Brain microvascular endothelial cell (primary cell): ENCODE results near the gene ABLIM1.

Experiments
- DNase-seq: peaks from one replicate; pipeline ENCODE4 v3.0.0-alpha.2; 2020
- H3K27ac ChIP-seq: fragments of 250-450 bp; sonication (Bioruptor Pico); 2 replicates; pipeline ENCODE4 v1.5.1; 2020; ENCODE audit warnings: mild to moderate bottlenecking, moderate library complexity
- H3K27me3 ChIP-seq: fragments of 250-450 bp; sonication (Bioruptor Pico); replicated peaks from 2 replicates; pipeline ENCODE4 v1.5.1; 2020; ENCODE audit warnings: mild to moderate bottlenecking
- H3K36me3 ChIP-seq: fragments of 250-450 bp; sonication (Bioruptor Pico); replicated peaks from 2 replicates; pipeline ENCODE4 v1.5.1; 2020; ENCODE audit warnings: mild to moderate bottlenecking
- H3K4me3 ChIP-seq: 2 replicates; pipeline ENCODE4 v1.5.1; 2011; ENCODE audit warnings: low read depth, mild to moderate bottlenecking, control low read depth, low read length, moderate library complexity
- in situ Hi-C: cut with HindIII; loops from 2 replicates; pipeline ENCODE4 v1.10.0; 2017; ENCODE audit warnings: low sequenced_read_pairs, low pct_ligation_motif_present
- TF ChIP-seq, protein P1 (sequence below): IDR thresholded peaks from 2 replicates; pipeline ENCODE4 v1.5.1; 2011; ENCODE audit warnings: low read depth, mild to moderate bottlenecking, moderate library complexity, low read length, control low read depth, inconsistent platforms; ENCODE audit errors: missing control alignments

ABLIM1 gene

DNA sequence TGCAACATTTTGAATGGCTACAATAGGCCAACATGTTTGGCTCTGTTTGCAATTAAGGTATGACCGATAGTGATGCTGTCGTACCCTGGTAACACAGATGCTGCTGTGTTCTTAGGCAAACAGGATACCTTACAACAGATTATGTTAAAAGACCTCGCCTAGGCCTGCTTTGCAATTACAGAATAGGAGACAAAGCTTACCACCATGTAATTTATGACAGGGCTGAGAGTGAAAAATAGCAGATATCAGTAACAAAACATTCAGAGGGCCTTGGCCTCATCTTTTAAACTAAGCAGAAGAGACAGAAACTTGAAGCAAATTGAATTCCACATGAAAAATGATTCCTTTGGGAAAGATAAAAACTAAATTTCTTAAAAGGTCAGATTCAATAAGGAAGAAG is 29.4 kb upstream of the ABLIM1 start:
- in situ Hi-C loops: loop anchor here (25.0 kb wide), 2 partner anchors 100 to 375 kb away; no protein-coding TSS in a partner anchor
- Histone ChIP-seq H3K36me3 (no peaks in the 10 kb centered on the region), H3K4me3 (no peak overlapping the region), H3K27me3 (no peaks in the 10 kb centered on the region), H3K27ac (no peak overlapping the region)
- no peak for DNase-seq
- TF ChIP-seq, protein P1, sequence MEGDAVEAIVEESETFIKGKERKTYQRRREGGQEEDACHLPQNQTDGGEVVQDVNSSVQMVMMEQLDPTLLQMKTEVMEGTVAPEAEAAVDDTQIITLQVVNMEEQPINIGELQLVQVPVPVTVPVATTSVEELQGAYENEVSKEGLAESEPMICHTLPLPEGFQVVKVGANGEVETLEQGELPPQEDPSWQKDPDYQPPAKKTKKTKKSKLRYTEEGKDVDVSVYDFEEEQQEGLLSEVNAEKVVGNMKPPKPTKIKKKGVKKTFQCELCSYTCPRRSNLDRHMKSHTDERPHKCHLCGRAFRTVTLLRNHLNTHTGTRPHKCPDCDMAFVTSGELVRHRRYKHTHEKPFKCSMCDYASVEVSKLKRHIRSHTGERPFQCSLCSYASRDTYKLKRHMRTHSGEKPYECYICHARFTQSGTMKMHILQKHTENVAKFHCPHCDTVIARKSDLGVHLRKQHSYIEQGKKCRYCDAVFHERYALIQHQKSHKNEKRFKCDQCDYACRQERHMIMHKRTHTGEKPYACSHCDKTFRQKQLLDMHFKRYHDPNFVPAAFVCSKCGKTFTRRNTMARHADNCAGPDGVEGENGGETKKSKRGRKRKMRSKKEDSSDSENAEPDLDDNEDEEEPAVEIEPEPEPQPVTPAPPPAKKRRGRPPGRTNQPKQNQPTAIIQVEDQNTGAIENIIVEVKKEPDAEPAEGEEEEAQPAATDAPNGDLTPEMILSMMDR: no peak

DNA sequence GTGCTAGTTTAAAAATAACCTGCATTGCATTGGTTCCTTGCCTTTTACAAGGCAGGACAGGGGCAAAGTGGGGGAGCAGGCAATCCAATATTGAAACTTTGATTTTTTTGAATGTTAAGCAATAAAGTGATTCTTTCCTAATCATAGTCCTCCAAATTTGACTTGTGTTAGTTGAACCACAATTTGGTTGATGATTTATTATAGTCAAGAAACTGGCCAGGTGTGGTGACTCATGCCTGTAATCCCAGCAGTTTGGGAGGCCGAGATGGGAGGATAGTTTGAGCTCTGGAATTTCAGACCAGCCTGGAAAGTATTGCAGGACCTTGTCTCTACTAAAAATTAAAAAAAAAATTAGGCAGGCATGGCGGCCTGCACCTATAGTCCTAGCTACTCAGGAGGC is 27.9 kb upstream of the ABLIM1 start:
- no peak for DNase-seq
- no peaks in the 10 kb centered on the region for H3K27me3 ChIP-seq
- no peak overlapping the region for H3K4me3 ChIP-seq
- in situ Hi-C loops: loop anchor here (25.0 kb wide), 2 partner anchors 101 to 374 kb away; no protein-coding TSS in a partner anchor
- H3K27ac ChIP-seq: no peak overlapping the region
- H3K36me3 ChIP-seq: no peaks in the 10 kb centered on the region
- TF ChIP-seq, protein P1: no peak

DNA sequence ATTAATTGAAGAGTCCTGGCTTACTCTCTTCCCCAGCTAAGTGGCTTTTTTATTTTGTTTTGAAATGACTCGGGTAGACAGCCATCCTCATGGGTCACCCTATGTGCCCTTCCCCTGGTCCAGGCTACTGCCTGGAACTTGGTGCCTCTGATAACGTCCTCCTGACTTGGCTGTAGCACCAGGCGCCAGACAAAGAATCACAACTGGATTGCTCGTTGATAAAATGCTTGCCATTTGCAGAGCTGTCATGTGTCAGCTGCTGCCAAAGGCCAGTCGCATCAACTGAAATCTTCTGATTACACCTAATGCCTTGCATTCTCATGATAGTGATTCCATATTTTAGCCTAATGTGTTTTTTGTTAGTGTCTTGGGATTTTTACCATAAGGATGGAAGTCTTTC is 27.4 kb upstream of the ABLIM1 start:
- no peaks in the 10 kb centered on the region for H3K36me3 ChIP-seq
- H3K27me3 ChIP-seq: no peaks in the 10 kb centered on the region
- no peak overlapping the region for H3K27ac ChIP-seq
- TF ChIP-seq, protein P1: no peak
- H3K4me3 ChIP-seq: no peak overlapping the region
- no peak for DNase-seq
- in situ Hi-C loops: loop anchor here (25.0 kb wide), 2 partner anchors 102 to 373 kb away; no protein-coding TSS in a partner anchor

DNA sequence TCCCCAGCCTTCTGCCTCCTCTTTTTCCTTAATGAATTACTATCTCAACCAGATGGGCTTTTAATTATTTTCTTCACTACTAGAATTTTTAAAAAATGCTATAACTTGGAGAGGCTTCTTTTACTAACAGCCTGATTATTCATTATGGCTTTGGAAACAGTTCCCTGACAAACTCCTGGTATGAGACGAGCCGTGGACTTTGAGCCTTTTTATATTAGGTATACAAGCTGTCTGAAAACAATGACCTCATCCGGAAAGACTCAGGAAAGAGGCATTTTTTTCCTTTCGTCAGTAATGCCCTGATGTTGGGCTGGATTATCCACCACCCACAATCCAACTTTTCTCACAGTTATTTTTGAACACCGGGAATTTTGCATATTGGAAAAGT is 26.7 kb upstream of the ABLIM1 start:
- TF ChIP-seq, protein P1: no peak
- DNase-seq: peak; percentile 72
- H3K4me3 ChIP-seq: no peak overlapping the region
- H3K27ac ChIP-seq: peak overlapping the region; percentile 32
- in situ Hi-C loops: loop anchor here (25.0 kb wide), 2 partner anchors 102 to 373 kb away; no protein-coding TSS in a partner anchor
- no peaks in the 10 kb centered on the region for H3K27me3 ChIP-seq
- H3K36me3 ChIP-seq: no peaks in the 10 kb centered on the region

DNA sequence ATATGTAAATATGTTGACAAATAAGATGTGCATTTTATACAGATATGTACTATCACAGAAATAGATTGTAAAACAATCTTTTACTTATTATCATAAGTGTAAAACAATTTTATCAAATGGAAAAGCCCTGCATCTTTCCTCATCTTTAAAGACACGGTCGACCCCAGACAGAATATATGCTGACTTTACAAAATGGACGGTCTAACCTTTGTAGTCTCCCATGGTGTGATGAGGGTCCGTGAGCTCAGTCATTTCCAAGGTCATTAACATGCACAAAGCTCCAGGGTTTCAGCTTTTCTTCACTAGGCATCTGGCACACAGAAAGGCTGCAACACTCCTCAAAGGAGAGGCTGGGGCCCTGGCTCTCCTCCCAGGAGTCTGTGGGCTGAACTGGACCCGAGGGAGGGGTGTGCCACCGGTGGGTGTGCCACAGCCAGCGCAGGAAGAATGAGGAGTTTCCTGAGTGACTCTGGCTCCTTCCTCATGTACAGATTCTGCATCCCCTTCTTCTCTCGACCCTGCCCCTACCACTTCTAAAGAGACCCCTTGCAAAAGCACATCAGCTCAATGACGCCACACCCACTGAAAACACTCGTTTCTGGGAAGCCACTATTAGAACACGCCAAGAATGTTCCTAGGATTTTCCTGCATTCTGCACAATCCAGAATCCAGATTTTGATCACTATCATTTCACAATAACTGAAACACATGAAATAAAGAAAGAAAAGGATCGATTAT is 26.2 kb upstream of the ABLIM1 start:
- Histone ChIP-seq H3K36me3 (no peaks in the 10 kb centered on the region), H3K27ac (peak overlapping the region; percentile 32), H3K4me3 (peak overlapping the region; percentile 24), H3K27me3 (no peaks in the 10 kb centered on the region)
- in situ Hi-C loops: loop anchor here (25.0 kb wide), 2 partner anchors 103 to 372 kb away; no protein-coding TSS in a partner anchor
- no peak for DNase-seq
- TF ChIP-seq, protein P1: no peak
